Hepatic stellate cell (primary cell): ENCODE data around the gene MARS2.
"Not testable (repeated sequence)": the region's sequence is repeated elsewhere in the genome, so short reads cannot be mapped to it uniquely, and the experiment has no call there.

ENCODE experiments used
- DNase-seq: peaks from one replicate; pipeline ENCODE4 v3.0.0; 2011; ENCODE audit warnings: low spot score

The MARS2 gene

DNA sequence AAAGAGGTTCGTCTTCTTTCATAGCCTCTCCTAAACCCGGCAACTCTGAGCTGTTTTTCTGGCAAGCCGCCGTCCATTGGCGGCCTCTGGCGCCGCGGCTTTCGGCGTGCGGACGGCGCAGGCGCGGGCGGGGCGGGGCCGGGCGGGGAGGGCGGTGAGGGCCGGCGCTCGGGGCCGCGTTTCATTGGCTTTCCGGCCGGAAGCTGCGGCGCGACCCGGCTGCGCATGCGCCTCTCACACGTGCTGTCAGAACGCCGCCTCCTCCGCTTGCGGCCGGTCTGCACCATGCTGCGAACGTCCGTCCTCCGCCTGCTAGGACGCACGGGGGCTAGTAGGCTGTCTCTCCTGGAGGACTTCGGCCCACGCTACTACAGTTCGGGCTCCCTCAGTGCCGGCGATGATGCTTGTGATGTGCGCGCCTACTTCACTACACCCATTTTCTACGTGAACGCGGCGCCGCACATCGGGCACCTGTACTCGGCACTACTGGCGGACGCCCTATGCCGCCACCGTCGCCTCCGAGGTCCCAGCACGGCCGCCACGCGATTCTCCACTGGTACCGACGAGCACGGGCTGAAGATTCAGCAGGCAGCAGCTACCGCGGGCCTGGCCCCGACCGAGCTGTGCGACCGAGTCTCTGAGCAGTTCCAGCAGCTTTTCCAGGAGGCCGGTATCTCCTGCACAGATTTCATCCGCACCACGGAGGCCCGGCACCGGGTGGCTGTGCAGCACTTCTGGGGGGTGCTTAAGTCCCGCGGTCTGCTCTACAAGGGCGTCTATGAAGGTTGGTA, at the start of gene MARS2:
TSS of gene MARS2 (plus strand) at position 249 of the 791 bp plus-strand sequence. CDS start at position 286, 37 bp downstream.
- DNase-seq, result peak; percentile 94

DNA sequence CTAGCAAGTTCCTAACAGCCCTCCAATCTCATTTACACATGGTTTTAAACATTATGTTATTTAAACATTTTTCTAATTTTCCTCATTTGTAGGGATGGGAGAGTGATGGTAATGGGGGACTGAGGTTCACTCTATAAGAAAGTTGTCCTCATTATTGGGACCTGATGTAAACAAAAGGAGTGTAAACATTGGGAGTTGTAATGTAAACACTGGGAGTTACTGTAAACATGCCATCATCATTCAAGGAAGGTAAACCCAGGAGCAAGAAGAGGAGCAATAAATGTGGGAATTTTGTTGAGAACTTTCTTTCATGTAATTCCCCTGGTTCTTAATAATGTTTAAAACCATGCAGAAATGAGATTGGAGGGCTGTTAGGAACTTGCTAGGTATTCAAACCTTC, 47.6 kb upstream of the MARS2 start:
- no peak for DNase-seq

DNA sequence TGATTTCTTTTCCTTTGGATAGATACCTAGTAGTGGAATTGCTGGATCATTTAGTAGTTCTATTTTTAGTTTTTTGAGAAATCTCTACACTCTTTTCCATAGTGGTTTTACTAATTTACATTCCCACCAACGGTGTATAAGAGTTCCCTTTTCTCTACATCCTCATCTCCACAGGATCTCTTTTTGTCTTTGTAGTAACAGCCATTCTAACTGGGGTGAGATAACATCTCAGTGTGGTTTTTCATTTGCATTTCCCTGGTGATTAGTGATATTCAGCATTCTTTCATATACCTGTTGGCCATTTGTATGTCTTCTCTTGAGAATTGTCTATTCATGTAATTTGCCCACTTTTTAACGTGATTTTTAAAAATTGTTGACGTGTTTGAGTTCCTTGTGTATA, 43.5 kb upstream of the MARS2 start:
- no peak for DNase-seq

DNA sequence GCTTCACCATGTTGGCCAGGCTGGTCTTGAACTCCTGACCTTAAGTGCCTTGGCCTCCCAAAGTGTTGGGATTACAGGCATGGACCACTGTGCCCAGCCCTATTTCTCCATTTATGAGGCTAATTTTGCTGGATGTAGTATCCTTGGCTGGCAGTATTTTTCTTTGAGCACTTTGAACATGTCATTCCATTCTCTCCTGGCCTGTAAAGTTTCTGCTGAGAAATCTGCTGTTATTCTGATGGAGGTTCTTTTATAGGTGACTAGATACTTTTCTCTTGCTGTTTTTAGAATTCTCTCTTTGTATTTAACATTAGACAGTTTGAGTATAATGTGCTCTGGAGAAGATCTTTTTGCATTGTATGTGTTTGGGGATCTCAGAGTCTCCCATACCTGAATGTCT, 38.9 kb upstream of the MARS2 start:
- no peak for DNase-seq

DNA sequence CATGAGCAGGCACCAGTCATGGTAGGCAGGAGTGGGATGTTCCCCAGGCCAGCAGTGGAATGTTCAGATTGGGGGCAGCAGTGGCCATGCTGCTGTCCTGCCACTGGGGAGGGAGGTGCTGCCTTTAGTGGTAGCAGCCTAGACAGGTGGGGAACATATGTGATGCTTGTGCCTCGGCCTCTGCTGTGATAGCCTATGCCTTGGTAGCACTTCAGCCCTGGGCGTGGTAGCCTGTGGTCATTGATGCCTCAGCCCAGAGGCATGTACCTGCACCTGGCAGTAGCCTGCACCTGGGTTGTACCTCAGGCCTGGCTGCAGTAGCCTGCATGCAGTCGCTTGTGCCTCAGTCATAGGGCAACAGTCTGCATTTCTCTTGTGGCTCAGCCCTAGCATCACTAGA, 36.9 kb upstream of the MARS2 start:
- DNase-seq, result no peak

DNA sequence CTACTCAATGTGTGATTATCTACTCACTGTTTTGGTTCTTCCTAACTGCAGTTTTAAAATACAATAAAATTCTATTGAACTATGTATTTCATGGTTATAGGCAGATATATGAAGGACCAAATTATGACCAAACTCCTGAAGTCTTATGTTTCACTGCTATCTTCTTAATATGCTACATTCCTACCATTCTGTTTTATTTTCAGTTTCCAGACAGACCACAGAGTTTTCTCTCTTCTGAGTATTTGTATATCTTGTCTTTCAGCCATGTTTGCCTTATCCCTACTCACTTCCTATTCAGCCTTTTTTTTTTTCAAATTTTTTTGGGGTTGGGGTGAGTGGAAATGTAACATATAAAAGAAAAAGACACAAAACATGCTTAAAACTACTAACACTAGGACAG, 36.1 kb upstream of the MARS2 start:
- no peak for DNase-seq

DNA sequence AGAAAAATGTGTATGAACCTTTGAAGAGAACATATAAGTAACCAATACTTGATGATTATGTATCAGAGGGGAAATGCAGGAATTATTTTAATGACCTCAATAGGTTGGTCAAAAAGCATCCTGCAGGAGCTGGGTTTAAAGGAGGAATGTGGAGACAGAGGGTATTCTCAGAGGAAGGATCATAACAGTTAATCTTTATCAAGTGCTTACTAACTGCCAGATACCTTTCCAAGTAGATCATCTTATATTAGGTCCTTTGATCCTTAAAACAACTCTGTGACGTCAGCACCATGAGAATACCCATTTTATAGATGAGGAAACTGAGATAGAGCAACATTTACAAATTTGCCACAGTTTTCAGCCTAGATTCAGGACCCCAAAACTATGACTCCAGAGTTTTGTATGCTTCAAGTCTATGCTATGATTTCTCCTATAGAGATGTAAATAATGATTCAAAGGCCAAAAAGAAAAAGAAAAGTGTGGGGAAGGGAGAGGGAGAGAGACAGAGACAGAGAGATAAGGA, 32.7 kb upstream of the MARS2 start:
- no peak for DNase-seq

DNA sequence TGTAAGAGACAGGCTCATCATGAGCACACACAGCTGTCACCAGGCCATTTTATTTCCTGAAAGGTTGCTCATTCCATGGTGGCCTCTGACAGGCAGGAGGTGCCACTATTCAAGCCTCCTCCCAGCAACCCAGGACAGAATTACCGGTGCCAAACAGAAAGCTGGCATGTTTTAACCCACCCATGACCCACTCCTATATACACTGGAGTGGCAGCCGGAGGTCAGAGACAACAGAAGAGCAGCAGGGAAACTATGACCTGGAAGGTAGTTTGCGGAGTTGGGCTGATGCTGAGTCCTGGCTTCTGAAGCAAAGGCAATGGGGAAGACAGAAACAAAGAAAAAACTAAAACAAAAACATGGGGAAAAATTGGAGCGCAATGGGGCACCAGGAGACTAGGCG, 32.1 kb upstream of the MARS2 start:
- no peak for DNase-seq

DNA sequence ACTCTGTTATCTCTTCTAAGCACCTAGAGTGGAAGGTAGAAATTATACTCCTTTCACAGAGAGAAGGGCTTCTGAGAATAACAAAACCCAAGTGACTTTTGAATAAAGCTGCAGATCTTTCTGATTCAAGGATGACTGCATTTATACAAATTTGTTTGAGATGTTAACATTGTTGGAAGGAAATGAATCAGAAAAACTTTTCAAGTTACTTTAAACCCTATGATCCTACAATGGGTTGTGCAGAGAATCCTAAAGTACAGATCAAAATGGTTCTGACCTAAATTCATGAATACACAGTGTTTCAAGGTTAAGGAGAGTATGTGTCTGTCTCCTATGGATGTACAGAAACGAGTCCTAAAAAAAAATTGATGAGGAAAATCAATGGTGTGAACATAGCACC, 31.6 kb upstream of the MARS2 start:
- no peak for DNase-seq

DNA sequence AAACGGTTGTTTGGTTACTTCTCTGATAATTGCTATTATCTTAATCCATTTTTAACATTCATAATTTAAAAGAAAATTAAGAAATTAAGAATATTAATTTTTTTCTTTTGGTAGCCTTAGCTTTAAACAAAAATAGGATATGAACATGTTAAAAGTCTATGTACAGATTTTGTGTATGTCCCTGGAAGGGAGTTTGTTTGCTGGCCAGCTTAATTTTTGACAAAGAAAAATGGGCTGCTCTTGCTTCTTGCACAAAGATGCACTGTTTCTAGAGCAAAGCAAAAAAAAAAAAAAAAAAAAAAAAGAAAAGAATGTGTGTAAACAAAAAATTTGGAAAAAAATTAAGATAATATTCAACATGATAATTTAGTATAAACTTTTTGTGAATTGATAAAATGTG, 31.1 kb upstream of the MARS2 start:
- no peak for DNase-seq

DNA sequence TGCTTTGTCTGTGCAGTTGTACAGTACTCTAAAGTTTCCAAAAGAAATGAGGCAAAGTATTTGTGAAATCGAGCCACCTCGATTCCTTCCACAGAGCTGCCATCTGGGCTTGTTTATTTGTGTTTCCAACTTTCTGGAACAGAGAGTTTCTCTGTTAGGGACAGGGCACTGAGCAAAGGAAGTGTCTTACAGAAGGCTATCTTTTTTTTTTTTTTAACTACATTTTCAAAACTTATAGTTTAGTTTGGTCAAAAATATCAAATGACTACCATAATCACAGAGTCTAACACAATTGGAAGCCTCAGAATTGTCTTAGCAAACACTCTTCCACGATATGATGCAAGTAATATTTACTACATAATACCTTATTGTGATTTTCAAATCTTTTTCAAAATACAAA, 30.6 kb upstream of the MARS2 start:
- DNase-seq, result no peak

DNA sequence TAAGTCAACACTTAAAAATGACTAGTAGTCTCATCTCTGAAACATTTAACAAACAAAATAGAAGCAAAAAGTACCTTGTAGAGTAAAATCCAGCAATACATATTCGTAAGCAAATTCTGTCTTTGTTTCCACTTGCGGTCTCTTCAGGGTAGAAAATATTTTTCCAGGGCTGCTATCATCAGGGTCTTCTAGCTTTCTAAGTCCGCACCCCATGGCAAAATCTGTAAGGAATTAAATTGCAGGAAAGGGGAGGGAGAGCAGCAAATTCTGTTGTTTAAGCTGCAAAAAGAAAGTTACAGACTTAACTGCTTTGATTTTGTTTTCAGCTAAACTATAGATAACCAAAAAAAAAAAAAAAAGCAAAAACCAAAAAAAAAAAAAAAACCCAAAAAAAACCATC, 29.9 kb upstream of the MARS2 start, which contains the start of gene RFTN2:
TSS of gene RFTN2 (minus strand) at position 342 of the 400 bp plus-strand sequence. CDS start at position 213, 129 bp downstream.
- no peak for DNase-seq

DNA sequence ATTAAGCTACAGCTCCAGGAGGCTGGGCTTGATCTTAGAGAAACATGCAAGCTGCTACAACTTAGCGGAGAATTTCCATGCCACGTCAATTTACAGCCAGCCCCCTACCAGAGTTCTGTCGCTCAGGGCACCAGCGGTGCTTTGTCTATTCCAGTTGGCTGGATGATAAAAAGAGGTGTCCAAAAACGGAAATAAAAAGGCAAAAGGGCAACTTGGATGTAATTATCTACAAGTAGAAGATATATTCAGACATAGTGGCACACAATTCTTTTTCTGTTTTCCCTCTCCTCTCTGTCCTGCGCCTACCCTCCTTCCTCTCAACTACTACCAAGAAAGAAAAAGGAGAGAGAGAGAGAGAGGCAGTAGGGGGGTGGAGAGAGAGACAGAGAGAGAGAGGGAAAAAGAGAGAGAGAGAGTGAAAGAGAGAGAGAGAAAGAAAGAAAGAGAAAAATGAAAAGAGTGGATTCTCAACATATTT, 29.4 kb upstream of the MARS2 start:
- peak; percentile 19 for DNase-seq

DNA sequence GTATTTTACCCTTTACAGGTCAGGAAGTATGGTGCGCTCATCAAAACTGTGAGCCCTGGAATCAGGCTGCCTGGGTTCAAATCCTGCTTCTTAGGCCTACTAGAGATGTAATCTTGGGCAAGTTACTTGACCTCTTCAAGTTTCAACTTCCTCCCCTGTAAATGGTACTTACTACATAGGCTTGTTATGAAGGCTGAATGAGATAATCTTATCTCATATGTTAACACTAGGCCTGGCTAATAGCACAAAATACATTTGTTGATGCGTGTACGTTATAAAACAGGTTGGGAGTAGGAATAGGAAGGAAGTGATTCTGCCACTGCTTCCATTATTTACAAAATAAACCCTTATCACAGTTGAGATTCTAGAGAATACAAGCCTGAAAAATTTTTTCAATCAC, 28.1 kb upstream of the MARS2 start:
- no peak for DNase-seq

DNA sequence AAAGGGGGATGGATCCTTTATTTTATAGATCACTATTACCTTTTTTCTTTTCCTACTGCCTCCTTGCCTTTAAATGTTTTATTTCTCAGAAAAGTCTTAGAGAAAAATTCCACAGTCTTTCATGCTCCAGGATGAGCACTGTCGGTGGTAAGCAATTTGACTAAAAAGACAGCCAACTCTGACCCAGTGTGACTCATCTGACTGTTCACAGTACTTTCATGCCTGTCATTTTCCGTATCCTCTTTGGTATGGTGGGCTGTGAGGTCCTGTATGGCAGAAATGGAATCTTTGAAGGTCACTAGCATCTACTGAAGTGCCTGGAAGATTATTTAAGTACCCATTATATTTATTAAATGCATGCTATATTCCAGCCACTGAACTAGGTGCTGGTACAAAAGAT, 27.7 kb upstream of the MARS2 start:
- no peak for DNase-seq

DNA sequence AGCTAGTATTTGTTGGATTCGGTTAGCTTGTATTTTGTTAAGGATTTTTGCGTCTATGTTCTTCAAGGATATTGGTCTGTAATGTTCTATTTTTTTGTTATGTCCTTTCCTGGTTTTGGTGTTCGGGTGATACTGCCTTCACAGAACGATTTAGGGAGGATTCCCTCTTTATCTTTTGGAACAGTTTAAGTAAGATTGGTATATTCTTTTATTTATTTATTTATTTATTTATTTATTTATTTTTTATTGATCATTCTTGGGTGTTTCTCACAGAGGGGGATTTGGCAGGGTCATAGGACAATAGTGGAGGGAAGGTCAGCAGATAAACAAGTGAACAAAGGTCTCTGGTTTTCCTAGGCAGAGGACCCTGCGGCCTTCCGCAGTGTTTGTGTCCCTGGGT, 10.0 kb upstream of the MARS2 start:
- not testable (repeated sequence) for DNase-seq

DNA sequence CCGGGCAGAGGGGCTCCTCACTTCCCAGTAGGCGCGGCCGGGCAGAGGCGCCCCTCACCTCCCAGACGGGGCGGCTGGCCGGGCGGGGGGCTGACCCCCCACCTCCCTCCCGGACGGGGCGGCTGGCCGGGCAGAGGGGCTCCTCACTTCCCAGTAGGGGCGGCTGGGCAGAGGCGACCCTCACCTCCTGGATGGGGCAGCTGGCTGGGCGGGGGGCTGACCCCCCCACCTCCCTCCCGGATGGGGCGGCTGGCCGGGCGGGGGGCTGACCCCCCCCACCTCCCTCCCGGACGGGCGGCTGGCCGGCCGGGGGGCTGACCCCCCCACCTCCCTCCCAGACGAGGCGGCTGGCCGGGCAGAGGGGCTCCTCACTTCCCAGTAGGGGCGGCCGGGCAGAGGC, 9.2 kb upstream of the MARS2 start:
- not testable (repeated sequence) for DNase-seq

DNA sequence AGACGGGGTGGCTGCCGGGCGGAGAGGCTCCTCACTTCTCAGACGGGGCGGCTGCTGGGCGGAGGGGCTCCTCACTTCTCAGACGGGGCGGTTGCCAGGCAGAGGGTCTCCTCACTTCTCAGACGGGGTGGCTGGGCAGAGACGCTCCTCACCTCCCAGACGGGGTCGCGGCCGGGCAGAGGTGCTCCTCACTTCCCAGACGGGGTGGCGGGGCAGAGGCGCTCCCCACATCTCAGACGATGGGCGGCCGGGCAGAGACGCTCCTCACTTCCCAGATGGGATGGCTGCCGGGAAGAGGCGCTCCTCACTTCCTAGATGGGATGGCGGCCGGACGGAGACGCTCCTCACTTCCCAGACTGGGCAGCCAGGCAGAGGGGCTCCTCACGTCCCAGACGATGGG, 8.6 kb upstream of the MARS2 start:
- not testable (repeated sequence) for DNase-seq

DNA sequence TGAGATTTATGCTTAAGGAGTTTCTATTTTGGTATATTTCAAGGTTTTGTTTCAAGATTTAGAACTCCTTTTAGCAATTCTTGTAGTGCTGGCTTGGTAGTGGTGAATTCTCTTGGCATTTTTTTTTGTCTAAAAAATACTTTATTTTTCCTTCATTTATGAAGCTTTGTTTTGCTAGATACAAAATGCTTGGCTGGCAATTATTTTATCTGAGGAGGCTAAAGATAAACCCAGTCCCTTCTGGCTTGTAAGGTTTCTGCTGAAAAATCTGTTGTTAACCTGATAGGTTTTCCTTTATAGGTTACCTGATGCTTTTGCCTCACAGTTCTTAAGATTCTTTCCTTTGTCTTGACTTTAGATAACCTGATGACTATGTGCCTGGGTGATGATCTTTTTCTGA, 5.4 kb upstream of the MARS2 start:
- DNase-seq, result not testable (repeated sequence)

DNA sequence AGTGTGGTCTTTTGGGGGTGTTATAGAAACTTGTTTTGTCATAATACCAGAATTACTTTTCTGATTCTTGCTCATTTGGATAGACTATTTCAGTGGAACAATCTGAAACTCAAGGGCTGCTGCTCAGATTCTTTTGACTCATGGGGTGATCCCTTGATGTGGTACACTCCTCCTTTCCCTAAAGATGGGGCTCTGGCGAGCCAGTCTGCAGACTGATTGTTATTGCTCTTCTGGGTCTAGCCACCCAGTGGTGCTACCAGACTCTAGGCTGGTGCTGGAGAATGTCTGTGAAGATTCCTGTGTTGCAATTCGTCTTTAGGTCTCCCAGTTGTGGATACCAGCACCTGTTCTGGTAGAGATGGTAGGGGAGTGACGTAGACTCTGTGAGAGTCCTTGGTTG, 4.2 kb upstream of the MARS2 start:
- no peak for DNase-seq

DNA sequence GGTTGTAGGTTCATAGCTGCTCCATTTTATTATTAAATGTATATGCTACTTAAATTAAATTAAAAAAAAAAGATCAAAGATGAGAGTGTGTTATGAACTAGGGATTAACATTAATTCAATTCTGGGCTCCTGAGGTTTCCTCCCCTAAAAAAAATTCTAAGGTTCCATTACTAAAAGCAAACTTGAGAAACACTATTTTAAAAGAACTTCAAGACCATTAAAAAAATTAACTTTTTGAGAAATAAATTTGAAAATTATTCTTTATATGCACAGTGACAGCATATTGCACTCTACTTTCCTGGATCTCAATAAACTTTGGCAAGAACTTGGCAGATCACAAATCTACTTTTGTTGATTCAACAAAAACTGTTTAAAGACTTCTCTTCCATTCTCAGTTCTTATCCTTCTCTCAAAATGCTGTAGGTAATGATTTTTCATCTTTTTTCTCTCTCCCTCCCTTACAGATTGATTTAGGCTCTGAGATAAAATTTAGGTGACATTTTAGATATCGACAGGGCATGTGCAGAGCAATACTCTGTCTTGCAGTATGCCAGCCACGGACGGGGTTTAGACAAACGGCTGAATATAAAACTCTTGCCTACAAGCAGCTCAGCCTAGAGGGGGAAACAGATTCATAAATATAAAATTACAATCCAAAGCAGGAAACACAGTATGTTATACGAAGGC, 592 bp upstream of the MARS2 start:
- DNase-seq, result no peak

DNA sequence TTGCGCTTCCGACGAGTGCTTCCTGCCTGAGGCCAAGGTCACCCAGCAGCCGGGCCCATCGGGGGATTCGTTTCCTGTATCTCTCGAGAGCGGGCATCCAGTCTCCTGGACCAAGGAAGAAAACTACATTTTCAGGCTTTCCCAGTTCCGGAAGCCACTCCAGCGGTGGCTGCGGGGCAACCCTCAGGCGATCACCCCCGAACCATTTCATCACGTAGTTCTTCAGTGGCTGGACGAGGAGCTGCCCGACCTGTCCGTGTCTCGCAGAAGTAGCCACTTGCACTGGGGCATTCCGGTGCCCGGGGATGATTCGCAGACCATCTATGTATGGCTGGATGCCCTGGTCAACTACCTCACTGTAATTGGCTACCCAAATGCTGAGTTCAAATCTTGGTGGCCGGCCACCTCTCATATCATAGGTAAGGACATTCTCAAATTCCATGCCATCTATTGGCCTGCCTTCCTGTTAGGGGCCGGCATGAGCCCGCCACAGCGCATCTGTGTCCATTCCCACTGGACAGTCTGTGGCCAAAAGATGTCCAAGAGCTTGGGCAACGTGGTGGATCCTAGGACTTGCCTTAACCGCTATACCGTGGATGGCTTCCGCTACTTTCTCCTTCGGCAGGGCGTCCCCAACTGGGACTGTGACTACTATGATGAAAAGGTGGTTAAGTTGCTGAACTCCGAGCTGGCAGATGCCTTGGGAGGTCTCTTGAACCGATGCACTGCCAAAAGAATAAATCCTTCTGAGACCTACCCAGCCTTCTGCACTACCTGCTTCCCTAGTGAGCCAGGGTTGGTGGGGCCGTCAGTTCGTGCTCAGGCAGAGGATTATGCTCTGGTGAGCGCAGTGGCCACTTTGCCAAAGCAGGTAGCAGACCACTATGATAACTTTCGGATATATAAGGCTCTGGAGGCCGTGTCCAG, 1.0 kb downstream of the MARS2 start:
- no peak for DNase-seq
